Neuron (in vitro differentiated cells): ENCODE data around the gene SLC12A6.
"Not testable (repeated sequence)": the region's sequence is repeated elsewhere in the genome, so short reads cannot be mapped to it uniquely, and the experiment has no call there.

Source experiments
- H2AFZ ChIP-seq: one replicate; pipeline ENCODE4 v1.6.1; 2013; ENCODE audit warnings: low read depth, mild to moderate bottlenecking, inconsistent platforms, low read length, moderate library complexity
- H3K27me3 ChIP-seq: one replicate; pipeline ENCODE4 v1.6.1; 2013; ENCODE audit warnings: low read length; ENCODE audit not compliant: insufficient read depth
- H3K36me3 ChIP-seq: one replicate; pipeline ENCODE4 v1.6.1; 2013; ENCODE audit warnings: low read length; ENCODE audit not compliant: insufficient read depth
- H3K4me1 ChIP-seq: one replicate; pipeline ENCODE4 v1.6.1; 2013; ENCODE audit warnings: low read length; ENCODE audit not compliant: insufficient read depth
- H3K4me3 ChIP-seq: 2 replicates; pipeline ENCODE4 v1.5.1; 2013; ENCODE audit warnings: mild to moderate bottlenecking, low read length, moderate library complexity
- H3K9me3 ChIP-seq: one replicate; pipeline ENCODE4 v1.6.1; 2013; ENCODE audit warnings: low read length

SLC12A6 gene

GRCh38 chr15:34337557-34338306, at the start of gene SLC12A6:
TSS of gene SLC12A6 (minus strand) at chr15:34337781. CDS start at chr15:34336680, 1,101 bp downstream.
- no peaks in the 10 kb centered on the region for H3K9me3 ChIP-seq
- peak within 1 kb of the TSS; percentile 92 for H2AFZ ChIP-seq
- H3K4me1 ChIP-seq = peaks cover 14% of the 10 kb centered on the region
- peaks cover 19% of the 10 kb centered on the region for H3K36me3 ChIP-seq
- peak within 1 kb of the TSS; percentile 85 for H3K4me3 ChIP-seq
- H3K27me3 ChIP-seq = no peaks in the 10 kb centered on the region

- H3K9me3 ChIP-seq = not testable (repeated sequence)
These were observed 44.4 kb upstream of the SLC12A6 start for GRCh38 chr15:34381829-34382521.

GRCh38 chr15:34380491-34380890, 42.9 kb upstream of the SLC12A6 start:
- H3K27me3 ChIP-seq, H3K4me3 ChIP-seq, H2AFZ ChIP-seq, H3K36me3 ChIP-seq, H3K4me1 ChIP-seq, H3K9me3 ChIP-seq: not testable (repeated sequence)

More at GRCh38 chr15:34381829-34382521, 44.4 kb upstream of the SLC12A6 start:
- not testable (repeated sequence) for H2AFZ ChIP-seq, H3K36me3 ChIP-seq, H3K4me1 ChIP-seq, H3K27me3 ChIP-seq, H3K4me3 ChIP-seq

- Histone ChIP-seq H3K27me3 (no peaks in the 10 kb centered on the region), H3K4me1 (no peaks in the 10 kb centered on the region), H3K9me3 (no peaks in the 10 kb centered on the region), H3K4me3 (no peak overlapping the region), H2AFZ (no peak overlapping the region), H3K36me3 (peaks cover 2% of the 10 kb centered on the region)
These were observed 39.3 kb upstream of the SLC12A6 start for GRCh38 chr15:34376856-34377255.

GRCh38 chr15:34375541-34375940, 38.0 kb upstream of the SLC12A6 start:
- not testable (repeated sequence) for H2AFZ ChIP-seq, H3K4me1 ChIP-seq, H3K36me3 ChIP-seq, H3K27me3 ChIP-seq, H3K4me3 ChIP-seq, H3K9me3 ChIP-seq

GRCh38 chr15:34374816-34375215, 37.2 kb upstream of the SLC12A6 start:
- H3K9me3 ChIP-seq = no peaks in the 10 kb centered on the region
- no peak overlapping the region for H3K4me3 ChIP-seq
- peaks cover 2% of the 10 kb centered on the region for H3K36me3 ChIP-seq
- H2AFZ ChIP-seq = no peak overlapping the region
- no peaks in the 10 kb centered on the region for H3K27me3 ChIP-seq
- no peaks in the 10 kb centered on the region for H3K4me1 ChIP-seq

- Histone ChIP-seq H3K4me3 (no peak overlapping the region), H3K27me3 (no peaks in the 10 kb centered on the region), H2AFZ (no peak overlapping the region), H3K9me3 (no peaks in the 10 kb centered on the region), H3K36me3 (no peaks in the 10 kb centered on the region), H3K4me1 (no peaks in the 10 kb centered on the region)
These were observed 36.4 kb upstream of the SLC12A6 start for GRCh38 chr15:34373951-34374350.

GRCh38 chr15:34370643-34371042, 33.1 kb upstream of the SLC12A6 start:
- peaks cover 13% of the 10 kb centered on the region for H3K4me1 ChIP-seq
- H3K4me3 ChIP-seq = no peak overlapping the region
- no peak overlapping the region for H2AFZ ChIP-seq
- no peaks in the 10 kb centered on the region for H3K9me3 ChIP-seq
- H3K27me3 ChIP-seq = no peaks in the 10 kb centered on the region
- no peaks in the 10 kb centered on the region for H3K36me3 ChIP-seq

GRCh38 chr15:34370129-34370528, 32.5 kb upstream of the SLC12A6 start:
- H3K27me3 ChIP-seq = no peaks in the 10 kb centered on the region
- no peak overlapping the region for H3K4me3 ChIP-seq
- H2AFZ ChIP-seq = no peak overlapping the region
- H3K36me3 ChIP-seq = no peaks in the 10 kb centered on the region
- H3K9me3 ChIP-seq = no peaks in the 10 kb centered on the region
- peaks cover 15% of the 10 kb centered on the region for H3K4me1 ChIP-seq

- peaks cover 15% of the 10 kb centered on the region for H3K4me1 ChIP-seq
- peak within 1 kb of the TSS; percentile 99 for H2AFZ ChIP-seq
- no peaks in the 10 kb centered on the region for H3K27me3 ChIP-seq
- H3K4me3 ChIP-seq = peak within 1 kb of the TSS; percentile 74
- H3K36me3 ChIP-seq = peaks cover 6% of the 10 kb centered on the region
- no peaks in the 10 kb centered on the region for H3K9me3 ChIP-seq
These were observed 29.8 kb upstream of the SLC12A6 start, which contains the start of gene LPCAT4 for GRCh38 chr15:34367101-34368081. TSS of gene LPCAT4 (minus strand) at chr15:34367196. CDS start at chr15:34367100, 96 bp downstream.

GRCh38 chr15:34366271-34367065, 28.9 kb upstream of the SLC12A6 start:
- peak overlapping the region; percentile 74 for H3K4me3 ChIP-seq

GRCh38 chr15:34365836-34366235, 28.3 kb upstream of the SLC12A6 start:
- Histone ChIP-seq H3K4me1 (peaks cover 15% of the 10 kb centered on the region), H2AFZ (peak overlapping the region; percentile 69), H3K9me3 (no peaks in the 10 kb centered on the region), H3K4me3 (peak overlapping the region; percentile 74), H3K36me3 (peaks cover 7% of the 10 kb centered on the region), H3K27me3 (no peaks in the 10 kb centered on the region)

More at GRCh38 chr15:34366271-34367065, 28.9 kb upstream of the SLC12A6 start:
- peaks cover 6% of the 10 kb centered on the region for H3K36me3 ChIP-seq
- H2AFZ ChIP-seq = peak overlapping the region; percentile 99
- no peaks in the 10 kb centered on the region for H3K9me3 ChIP-seq
- peaks cover 15% of the 10 kb centered on the region for H3K4me1 ChIP-seq
- H3K27me3 ChIP-seq = no peaks in the 10 kb centered on the region
